Ishikawa (cell line): ENCODE data around the gene SRSF2.

ENCODE experiments used
- EP300 ChIP-seq: IDR thresholded peaks from 2 replicates; pipeline ENCODE4 v1.6.1; 2012; ENCODE audit warnings: borderline replicate concordance
- TF ChIP-seq, protein P1 (sequence below): IDR thresholded peaks from 2 replicates; pipeline ENCODE4 v1.6.1; 2012

DNA sequence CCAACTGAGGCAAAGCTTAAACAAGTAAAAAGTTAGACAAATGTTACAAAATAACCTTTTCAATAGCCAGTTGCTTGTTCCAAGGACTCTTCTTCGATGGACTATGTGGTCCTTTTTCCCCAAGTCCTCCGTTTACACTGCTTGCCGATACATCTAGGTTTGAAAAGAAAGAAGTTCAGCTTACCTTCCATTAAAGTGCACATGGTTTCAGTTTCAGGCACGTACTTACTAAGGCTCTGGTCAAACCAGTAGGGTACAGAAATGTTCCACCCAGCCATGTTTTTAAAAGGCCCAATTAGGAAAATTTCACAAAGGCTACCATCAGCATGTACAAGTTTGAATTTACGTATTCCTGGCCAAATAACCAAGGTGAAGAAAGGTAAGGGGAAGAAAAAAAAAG, 2.1 kb downstream of the SRSF2 start:
- TF ChIP-seq EP300, result no peak
- TF ChIP-seq, protein P1, sequence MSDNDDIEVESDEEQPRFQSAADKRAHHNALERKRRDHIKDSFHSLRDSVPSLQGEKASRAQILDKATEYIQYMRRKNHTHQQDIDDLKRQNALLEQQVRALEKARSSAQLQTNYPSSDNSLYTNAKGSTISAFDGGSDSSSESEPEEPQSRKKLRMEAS, result no peak
